ENCODE measurements around the gene IHH. TPM values are rescaled to one million over a fixed set of nuclear protein-coding genes. Genes with fewer than 3 reads are reported as not detected.

IHH gene
- total RNA-seq, 1 experiment from 2014 or later = 0.07 TPM

DNA sequence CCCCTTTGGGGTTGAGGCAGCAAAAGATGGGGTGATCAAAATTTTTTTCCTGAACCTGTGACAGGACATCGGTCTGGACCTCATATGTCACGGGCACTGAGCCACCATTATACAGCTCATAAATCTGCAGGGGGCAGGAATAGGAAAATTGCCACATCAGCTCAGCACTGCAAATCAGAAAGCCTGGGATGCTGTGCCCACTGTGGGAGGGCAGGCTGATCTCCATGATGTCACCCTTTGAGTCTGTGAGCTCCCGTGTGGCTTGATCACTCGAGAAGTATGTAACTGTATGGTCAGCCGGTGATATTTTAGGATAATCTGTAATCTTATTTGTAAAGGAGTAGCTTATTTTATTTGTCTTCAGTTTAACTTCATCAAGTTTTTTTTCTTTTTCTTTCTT is 49.8 kb downstream of the IHH start:
- intact Hi-C loops (cut with micrococcal nuclease) = no loop called here
- Histone ChIP-seq H3K27me3 (ENCODE audit: low read length) (no peaks in the 10 kb centered on the region), H4K20me1 (ENCODE audit: low read length) (no peaks in the 10 kb centered on the region), H3K79me2 (ENCODE audit: low read length) (no peaks in the 10 kb centered on the region), H3K9me2 (replicated peaks; ENCODE audit: low read length) (no peaks in the 10 kb centered on the region), H3K4me2 (ENCODE audit: low read length) (no peak overlapping the region), H3K9me3 (ENCODE audit: low read length) (no peaks in the 10 kb centered on the region), H3K27ac (ENCODE audit: low read length) (no peak overlapping the region), H3K36me3 (ENCODE audit: low read depth, low read length) (no peaks in the 10 kb centered on the region), H3K4me1 (ENCODE audit: insufficient read depth, low read length) (no peaks in the 10 kb centered on the region), H3K4me3 (ENCODE audit: low read length) (no peak overlapping the region), H3K9ac (ENCODE audit: low read length) (no peak overlapping the region), H2AFZ (ENCODE audit: low read length) (no peak overlapping the region), H3F3A (ENCODE audit: low read length, unreplicated experiment) (no peaks in the 10 kb centered on the region)
- BruUV-seq (replicated peaks) = no TSS peak
- CTCF ChIA-PET = no interaction called here
- TF ChIP-seq EZH2phosphoT487 (IDR thresholded peaks at IDR 0.05; ENCODE audit: borderline replicate concordance, low read length) (no peak), EZH2 (IDR thresholded peaks at IDR 0.05; ENCODE audit: low read length, unreplicated experiment) (no peak)
- TF ChIP-seq, protein P1, sequence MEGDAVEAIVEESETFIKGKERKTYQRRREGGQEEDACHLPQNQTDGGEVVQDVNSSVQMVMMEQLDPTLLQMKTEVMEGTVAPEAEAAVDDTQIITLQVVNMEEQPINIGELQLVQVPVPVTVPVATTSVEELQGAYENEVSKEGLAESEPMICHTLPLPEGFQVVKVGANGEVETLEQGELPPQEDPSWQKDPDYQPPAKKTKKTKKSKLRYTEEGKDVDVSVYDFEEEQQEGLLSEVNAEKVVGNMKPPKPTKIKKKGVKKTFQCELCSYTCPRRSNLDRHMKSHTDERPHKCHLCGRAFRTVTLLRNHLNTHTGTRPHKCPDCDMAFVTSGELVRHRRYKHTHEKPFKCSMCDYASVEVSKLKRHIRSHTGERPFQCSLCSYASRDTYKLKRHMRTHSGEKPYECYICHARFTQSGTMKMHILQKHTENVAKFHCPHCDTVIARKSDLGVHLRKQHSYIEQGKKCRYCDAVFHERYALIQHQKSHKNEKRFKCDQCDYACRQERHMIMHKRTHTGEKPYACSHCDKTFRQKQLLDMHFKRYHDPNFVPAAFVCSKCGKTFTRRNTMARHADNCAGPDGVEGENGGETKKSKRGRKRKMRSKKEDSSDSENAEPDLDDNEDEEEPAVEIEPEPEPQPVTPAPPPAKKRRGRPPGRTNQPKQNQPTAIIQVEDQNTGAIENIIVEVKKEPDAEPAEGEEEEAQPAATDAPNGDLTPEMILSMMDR (conservative IDR thresholded peaks at IDR 0.05; ENCODE audit: low read depth, low read length) = no peak
- POLR2A ChIA-PET (ENCODE audit: unreplicated experiment) = interaction anchor here (0.6 kb wide), 1 partner anchor 8 kb away, joined by 6 read pairs; no protein-coding TSS in a partner anchor
- ATAC-seq (no peak), DNase-seq (no peak)

DNA sequence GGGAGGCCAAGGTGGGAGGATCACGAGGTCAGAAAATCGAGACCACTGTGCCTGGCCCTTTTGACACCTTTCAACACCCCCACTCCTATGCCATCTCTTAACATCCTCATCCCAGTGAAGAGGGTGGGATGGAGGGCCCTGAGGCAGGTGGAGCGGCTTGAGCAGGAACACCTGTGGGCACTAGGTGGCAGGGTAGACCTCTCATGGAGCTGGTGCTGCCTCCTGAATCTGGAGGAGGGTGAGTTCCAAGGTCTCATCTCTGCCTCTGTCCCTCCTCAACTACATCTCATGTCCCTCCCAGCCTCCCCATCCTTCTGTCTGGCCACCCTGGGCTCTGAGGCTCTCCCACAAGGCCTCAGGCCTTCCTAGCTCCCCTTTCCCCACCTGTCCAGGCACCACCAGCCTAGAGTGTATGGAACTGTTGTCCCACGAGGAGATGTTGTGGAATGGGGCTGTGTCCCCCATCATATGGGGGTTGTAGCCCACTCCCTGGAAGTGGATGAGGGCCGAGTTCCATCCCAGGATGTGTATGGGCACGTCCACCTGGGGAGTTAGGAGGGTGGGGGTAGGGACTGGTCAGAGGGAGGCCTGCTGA is 50.5 kb downstream of the IHH start:
- Histone ChIP-seq H4K20me1 (ENCODE audit: low read length) (no peaks in the 10 kb centered on the region), H3K9me3 (ENCODE audit: low read length) (no peaks in the 10 kb centered on the region), H3K9me2 (replicated peaks; ENCODE audit: low read length) (no peaks in the 10 kb centered on the region), H3K4me1 (ENCODE audit: insufficient read depth, low read length) (no peaks in the 10 kb centered on the region), H3K27ac (ENCODE audit: low read length) (no peak overlapping the region), H3K9ac (ENCODE audit: low read length) (no peak overlapping the region), H3K27me3 (ENCODE audit: low read length) (no peaks in the 10 kb centered on the region), H2AFZ (ENCODE audit: low read length) (no peak overlapping the region), H3K36me3 (ENCODE audit: low read depth, low read length) (no peaks in the 10 kb centered on the region), H3F3A (ENCODE audit: low read length, unreplicated experiment) (no peaks in the 10 kb centered on the region), H3K4me3 (ENCODE audit: low read length) (no peak overlapping the region), H3K79me2 (ENCODE audit: low read length) (no peaks in the 10 kb centered on the region), H3K4me2 (ENCODE audit: low read length) (no peak overlapping the region)
- intact Hi-C loops (cut with micrococcal nuclease) = no loop called here
- BruUV-seq (replicated peaks) = no TSS peak
- ChIA-PET CTCF (interaction anchor here (0.6 to 1.0 kb wide), 5 partner anchors 9 to 150 kb away, joined by 3 to 5 read pairs (median 4); no protein-coding TSS in a partner anchor), POLR2A (ENCODE audit: unreplicated experiment) (interaction anchor here (0.6 kb wide), 1 partner anchor 8 kb away, joined by 6 read pairs; no protein-coding TSS in a partner anchor)
- TF ChIP-seq, protein P1 (conservative IDR thresholded peaks at IDR 0.05; ENCODE audit: low read depth, low read length) = peak; percentile 76
- TF ChIP-seq EZH2 (IDR thresholded peaks at IDR 0.05; ENCODE audit: low read length, unreplicated experiment) = no peak
- no peak for TF ChIP-seq EZH2phosphoT487 (IDR thresholded peaks at IDR 0.05; ENCODE audit: borderline replicate concordance, low read length)
- ATAC-seq (peak; percentile 98), DNase-seq (peak; percentile 65)

DNA sequence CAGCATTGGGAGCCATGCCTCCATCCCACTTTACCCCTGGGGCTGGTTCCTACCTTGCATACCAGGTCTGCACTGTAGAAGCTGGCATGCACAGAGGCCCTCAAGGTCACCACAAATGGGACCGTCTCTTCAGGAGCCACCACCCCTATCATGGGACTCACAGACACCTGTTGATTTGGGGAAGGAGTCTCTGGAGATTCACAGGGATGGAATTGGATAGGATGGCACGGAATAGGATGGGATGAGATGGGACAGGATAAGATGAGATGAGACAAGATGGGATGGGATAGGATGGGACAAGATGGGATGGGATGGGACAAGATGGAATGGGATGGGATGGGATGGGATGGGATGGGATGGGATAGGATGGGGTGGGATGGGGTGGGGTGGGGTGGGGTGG is 51.4 kb downstream of the IHH start:
- intact Hi-C loops (cut with micrococcal nuclease) = no loop called here
- H3K4me2 ChIP-seq (ENCODE audit: low read length) = no peak overlapping the region
- no peak overlapping the region for H3K4me3 ChIP-seq (ENCODE audit: low read length)
- DNase-seq = no peak
- no peaks in the 10 kb centered on the region for H3K4me1 ChIP-seq (ENCODE audit: insufficient read depth, low read length)
- H3K9me3 ChIP-seq (ENCODE audit: low read length) = no peaks in the 10 kb centered on the region
- BruUV-seq (replicated peaks) = no TSS peak
- POLR2A ChIA-PET (ENCODE audit: unreplicated experiment) = no interaction called here
- CTCF ChIA-PET = no interaction called here
- H3K79me2 ChIP-seq (ENCODE audit: low read length) = no peaks in the 10 kb centered on the region
- H4K20me1 ChIP-seq (ENCODE audit: low read length) = no peaks in the 10 kb centered on the region
- no peaks in the 10 kb centered on the region for H3K36me3 ChIP-seq (ENCODE audit: low read depth, low read length)
- H3K9ac ChIP-seq (ENCODE audit: low read length) = no peak overlapping the region
- H3K27me3 ChIP-seq (ENCODE audit: low read length) = peaks cover 1% of the 10 kb centered on the region; the same call in 1 of the 2 replicates
- H3K27ac ChIP-seq (ENCODE audit: low read length) = no peak overlapping the region
- no peaks in the 10 kb centered on the region for H3K9me2 ChIP-seq (replicated peaks; ENCODE audit: low read length)
- no peak for ATAC-seq
- TF ChIP-seq, protein P1 (conservative IDR thresholded peaks at IDR 0.05; ENCODE audit: low read depth, low read length) = no peak
- TF ChIP-seq EZH2phosphoT487 (IDR thresholded peaks at IDR 0.05; ENCODE audit: borderline replicate concordance, low read length) (no peak), EZH2 (IDR thresholded peaks at IDR 0.05; ENCODE audit: low read length, unreplicated experiment) (no peak)
- no peaks in the 10 kb centered on the region for H3F3A ChIP-seq (ENCODE audit: low read length, unreplicated experiment)
- H2AFZ ChIP-seq (ENCODE audit: low read length) = no peak overlapping the region

All from PC-3 (cell line).